Natural killer cell (primary cell): Measurements from ENCODE around the gene LYPD6B. TPM values are rescaled to one million over a fixed set of nuclear protein-coding genes. Genes with fewer than 3 reads are reported as not detected.

ENCODE experiments used
- ATAC-seq, 3 donors: fragments of 150-1000 bp in 2 of 3; fragments of 200-7000 bp in 1 of 3; cut with Tn5 transposase; 1 replicate in 1 of 3; 2 replicates in 2 of 3; pipeline ENCODE4 v1.10.0; 2021; ENCODE audit warnings: mild to moderate bottlenecking in 2 of 3, moderate library complexity in 2 of 3
- DNase-seq, 2 donors: peaks; one replicate each; pipeline versions ENCODE4 v3.0.0 to v3.0.0-alpha.2; 2013 to 2021; ENCODE audit warnings: mixed read lengths in 1 of 2
- H3K27ac ChIP-seq: one replicate; pipeline ENCODE4 v1.5.1; 2013; ENCODE audit warnings: mild to moderate bottlenecking, low read length
- H3K27me3 ChIP-seq: one replicate; pipeline ENCODE4 v1.6.1; 2013; ENCODE audit warnings: low read length; ENCODE audit not compliant: control insufficient read depth, insufficient read depth
- H3K36me3 ChIP-seq: one replicate; pipeline ENCODE4 v1.6.1; 2013; ENCODE audit warnings: low read length; ENCODE audit not compliant: control insufficient read depth, insufficient read depth
- H3K4me1 ChIP-seq: one replicate; pipeline ENCODE4 v1.6.1; 2013; ENCODE audit warnings: low read length; ENCODE audit not compliant: control insufficient read depth, insufficient read depth
- H3K4me3 ChIP-seq: one replicate; pipeline ENCODE4 v1.5.1; 2013; ENCODE audit warnings: low read length
- H3K9me3 ChIP-seq: one replicate; pipeline ENCODE4 v1.6.1; 2013; ENCODE audit warnings: low read length; ENCODE audit not compliant: control insufficient read depth, insufficient read depth
- H3K27ac Mint-ChIP-seq, 2 donors: one replicate each; pipeline ENCODE4 v1.8.0; 2022; ENCODE audit warnings: mild to moderate bottlenecking in 2 of 2, mixed read lengths in 2 of 2, moderate library complexity in 1 of 2
- H3K27me3 Mint-ChIP-seq, 2 donors: one replicate each; pipeline ENCODE4 v1.8.0; 2022; ENCODE audit warnings: low read depth in 2 of 2, mixed read lengths in 2 of 2
- H3K36me3 Mint-ChIP-seq: one replicate; pipeline ENCODE4 v1.8.0; 2022; ENCODE audit warnings: mixed read lengths
- H3K4me1 Mint-ChIP-seq, 2 donors: one replicate each; pipeline ENCODE4 v1.8.0; 2022; ENCODE audit warnings: mixed read lengths in 2 of 2
- H3K4me3 Mint-ChIP-seq: one replicate; pipeline ENCODE4 v1.8.0; 2022; ENCODE audit warnings: mild to moderate bottlenecking, moderate library complexity, mixed read lengths
- H3K9me3 Mint-ChIP-seq, 2 donors: one replicate each; pipeline ENCODE4 v1.8.0; 2022; ENCODE audit warnings: mixed read lengths in 2 of 2
- WGBS: methylation state at CpG from one replicate; pipeline ENCODE4 v1.1.7; 2013; ENCODE audit warnings: missing lambda C conversion rate; ENCODE audit not compliant: insufficient coverage; 5-methylcytosine and 5-hydroxymethylcytosine counted together
- intact Hi-C: fragments of 100-400 bp; cut with micrococcal nuclease; formaldehyde crosslinking; loops from one replicate; pipeline ENCODE4 v1.14.2; 2022
- total RNA-seq, 4 donors: library from RNA; stranded (reverse); fragments of 120-200 nt in 1 of 4; gene quantifications; one replicate each; pipeline versions ENCODE4 v1.2.3 to v1.2.4, GENCODE V29; 2013 to 2022
- TF ChIP-seq, protein P1 (sequence below): fragments of 200-600 bp; IDR thresholded peaks from one replicate; pipeline ENCODE4 v1.8.0; 2022; ENCODE audit warnings: antibody characterized with exemption

The LYPD6B gene
- total RNA-seq, 3 donors from 2014 or later (not counting 1 experiment from before 2014, with no cell fraction given) = not detected

DNA sequence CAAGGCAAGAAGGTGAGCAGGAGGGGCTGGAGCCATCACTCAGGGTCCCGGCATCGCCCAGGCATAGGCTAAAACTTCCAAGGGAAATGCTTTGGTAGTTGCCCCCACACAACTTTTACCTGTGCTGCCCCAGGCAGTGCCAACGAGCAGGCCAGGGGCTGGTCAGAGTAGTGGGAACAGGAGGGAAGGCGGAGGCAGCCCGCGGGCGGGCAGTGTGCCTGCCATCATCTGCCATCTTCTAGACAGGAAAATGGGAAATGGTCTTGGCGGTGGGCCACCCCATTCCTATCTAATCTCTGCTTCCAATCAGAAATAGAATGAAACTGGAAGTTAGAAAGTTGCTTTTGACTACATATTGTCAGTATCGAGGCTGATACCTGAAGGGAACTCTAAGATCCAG is 26.0 kb upstream of the LYPD6B start:
- Histone ChIP-seq H3K4me3 (no peak overlapping the region), H3K36me3 (no peaks in the 10 kb centered on the region), H3K4me1 (no peaks in the 10 kb centered on the region), H3K27ac (no peak overlapping the region), H3K9me3 (no peaks in the 10 kb centered on the region), H3K27me3 (no peaks in the 10 kb centered on the region)
- WGBS = 77% methylated on average over 5 of the region's 9 CpGs
- peaks cover 8 to 10% of the 10 kb centered on the region in 2 donors for H3K4me1 Mint-ChIP-seq
- no peak for DNase-seq
- H3K27me3 Mint-ChIP-seq = peaks cover 13 to 15% of the 10 kb centered on the region in 2 donors
- ATAC-seq = no peak
- TF ChIP-seq, protein P1, sequence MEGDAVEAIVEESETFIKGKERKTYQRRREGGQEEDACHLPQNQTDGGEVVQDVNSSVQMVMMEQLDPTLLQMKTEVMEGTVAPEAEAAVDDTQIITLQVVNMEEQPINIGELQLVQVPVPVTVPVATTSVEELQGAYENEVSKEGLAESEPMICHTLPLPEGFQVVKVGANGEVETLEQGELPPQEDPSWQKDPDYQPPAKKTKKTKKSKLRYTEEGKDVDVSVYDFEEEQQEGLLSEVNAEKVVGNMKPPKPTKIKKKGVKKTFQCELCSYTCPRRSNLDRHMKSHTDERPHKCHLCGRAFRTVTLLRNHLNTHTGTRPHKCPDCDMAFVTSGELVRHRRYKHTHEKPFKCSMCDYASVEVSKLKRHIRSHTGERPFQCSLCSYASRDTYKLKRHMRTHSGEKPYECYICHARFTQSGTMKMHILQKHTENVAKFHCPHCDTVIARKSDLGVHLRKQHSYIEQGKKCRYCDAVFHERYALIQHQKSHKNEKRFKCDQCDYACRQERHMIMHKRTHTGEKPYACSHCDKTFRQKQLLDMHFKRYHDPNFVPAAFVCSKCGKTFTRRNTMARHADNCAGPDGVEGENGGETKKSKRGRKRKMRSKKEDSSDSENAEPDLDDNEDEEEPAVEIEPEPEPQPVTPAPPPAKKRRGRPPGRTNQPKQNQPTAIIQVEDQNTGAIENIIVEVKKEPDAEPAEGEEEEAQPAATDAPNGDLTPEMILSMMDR = no peak
- H3K27ac Mint-ChIP-seq = no peak overlapping the region
- H3K9me3 Mint-ChIP-seq = no peaks in the 10 kb centered on the region
- no peak overlapping the region for H3K4me3 Mint-ChIP-seq
- intact Hi-C loops = no loop called here
- H3K36me3 Mint-ChIP-seq = no peaks in the 10 kb centered on the region

DNA sequence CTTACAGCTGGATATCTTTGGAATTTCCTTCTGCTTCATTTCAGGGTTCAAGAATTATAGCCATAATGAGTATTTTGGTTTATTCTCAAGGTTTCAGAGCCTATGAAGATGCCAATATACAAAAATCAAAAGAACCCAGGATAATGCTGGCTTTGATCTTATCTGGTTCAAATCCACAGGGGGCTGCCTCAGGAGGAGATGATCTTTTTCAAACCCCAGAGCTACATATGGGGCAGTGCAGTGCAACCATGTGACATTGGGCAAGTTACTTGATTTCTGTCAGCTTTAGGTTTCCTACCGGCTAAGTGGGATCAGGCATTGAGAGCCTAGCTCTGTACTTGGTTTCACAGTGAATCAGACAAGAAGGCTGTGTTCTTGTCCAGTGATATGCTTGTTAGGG is 23.0 kb upstream of the LYPD6B start:
- Histone ChIP-seq H3K36me3 (no peaks in the 10 kb centered on the region), H3K27ac (no peak overlapping the region), H3K4me1 (peaks cover 3% of the 10 kb centered on the region), H3K27me3 (no peaks in the 10 kb centered on the region), H3K9me3 (no peaks in the 10 kb centered on the region), H3K4me3 (no peak overlapping the region)
- Mint-ChIP-seq H3K4me1 (peaks cover 8 to 10% of the 10 kb centered on the region in 2 donors), H3K27me3 (peaks cover 16 to 17% of the 10 kb centered on the region in 2 donors), H3K4me3 (no peak overlapping the region), H3K27ac (no peak overlapping the region), H3K36me3 (no peaks in the 10 kb centered on the region), H3K9me3 (no peaks in the 10 kb centered on the region)
- intact Hi-C loops = no loop called here
- DNase-seq = no peak
- WGBS = 94% methylated on average over 1 of the region's 1 CpG
- no peak for ATAC-seq
- TF ChIP-seq, protein P1 = no peak

DNA sequence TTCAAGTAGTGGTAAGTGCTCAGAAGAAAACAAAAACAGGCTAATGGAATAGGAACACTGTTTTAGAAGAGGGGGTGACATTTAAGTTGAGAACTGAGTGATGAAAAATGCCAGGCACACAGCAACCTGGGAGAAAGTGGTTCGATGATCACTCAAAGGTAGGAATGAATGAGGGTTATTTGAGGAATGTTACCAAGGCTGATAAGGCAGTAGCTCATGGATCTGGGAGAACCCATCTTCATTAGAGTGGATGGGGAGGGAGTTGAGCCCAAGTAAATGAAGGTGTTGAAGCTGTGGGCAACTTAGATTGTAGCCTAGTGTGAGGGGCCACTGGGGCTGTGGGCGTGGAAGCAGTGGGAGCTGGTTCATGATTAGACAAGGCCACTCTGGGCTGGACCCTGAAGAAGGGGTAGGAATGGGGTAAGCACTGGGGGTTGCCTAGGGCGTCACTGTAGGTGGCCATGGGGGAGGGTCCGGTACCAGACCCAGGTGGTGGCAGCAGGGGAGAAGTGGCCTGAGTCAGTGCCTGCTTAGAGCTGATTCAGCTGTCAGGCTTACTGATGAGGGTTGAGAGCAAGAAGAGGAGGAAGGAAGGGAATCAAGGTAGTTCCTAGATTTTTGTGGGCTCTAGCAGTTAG is 22.5 kb upstream of the LYPD6B start:
- ATAC-seq (no peak), DNase-seq (no peak)
- Mint-ChIP-seq H3K4me1 (peaks cover 8 to 10% of the 10 kb centered on the region in 2 donors), H3K36me3 (no peaks in the 10 kb centered on the region), H3K9me3 (no peaks in the 10 kb centered on the region), H3K27ac (no peak overlapping the region), H3K27me3 (peaks cover 16 to 17% of the 10 kb centered on the region in 2 donors), H3K4me3 (no peak overlapping the region)
- H3K4me3 ChIP-seq = no peak overlapping the region
- H3K27me3 ChIP-seq = no peaks in the 10 kb centered on the region
- TF ChIP-seq, protein P1 = no peak
- intact Hi-C loops = no loop called here
- H3K27ac ChIP-seq = no peak overlapping the region
- WGBS = 90% methylated on average over 4 of the region's 4 CpGs
- H3K4me1 ChIP-seq = peaks cover 4% of the 10 kb centered on the region
- H3K36me3 ChIP-seq = no peaks in the 10 kb centered on the region
- no peaks in the 10 kb centered on the region for H3K9me3 ChIP-seq
